GM20431 (cell line): ENCODE measurements around the gene ZNF177.

Source experiments
- in situ Hi-C: fragments of 300-500 bp; cut with MseI, MboI; formaldehyde crosslinking; loops from one replicate; pipeline ENCODE4 v1.15.0; 2020; ENCODE audit warnings: low sequenced_read_pairs; ENCODE audit not compliant: unreplicated experiment

Gene ZNF177

DNA sequence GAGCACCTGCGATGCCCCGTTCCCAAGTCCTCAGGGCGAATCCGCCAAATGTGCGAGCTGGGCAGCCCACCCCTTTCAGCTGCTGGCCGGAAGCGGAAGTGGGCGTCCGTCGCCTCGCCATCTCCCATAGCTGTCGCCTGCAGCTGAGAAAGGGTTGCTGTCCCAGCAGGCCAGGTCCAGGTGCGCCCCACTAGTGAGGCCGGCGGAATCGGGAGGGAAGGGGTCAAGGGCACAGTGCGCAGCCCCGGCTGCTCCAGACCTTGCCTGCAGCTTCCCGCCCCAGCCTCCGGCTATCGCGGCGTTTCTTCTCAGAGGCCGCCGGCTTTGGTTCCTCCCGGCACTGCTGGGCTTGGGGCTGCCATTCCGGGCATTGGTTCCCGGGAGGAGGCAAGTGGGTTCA is at the start of gene ZNF177:
Gene ZNF177 (plus strand): TSS at position 109 of the 400 bp plus-strand sequence. CDS start 15,299 bp downstream, outside the sequence.
- in situ Hi-C loops: no loop called here

DNA sequence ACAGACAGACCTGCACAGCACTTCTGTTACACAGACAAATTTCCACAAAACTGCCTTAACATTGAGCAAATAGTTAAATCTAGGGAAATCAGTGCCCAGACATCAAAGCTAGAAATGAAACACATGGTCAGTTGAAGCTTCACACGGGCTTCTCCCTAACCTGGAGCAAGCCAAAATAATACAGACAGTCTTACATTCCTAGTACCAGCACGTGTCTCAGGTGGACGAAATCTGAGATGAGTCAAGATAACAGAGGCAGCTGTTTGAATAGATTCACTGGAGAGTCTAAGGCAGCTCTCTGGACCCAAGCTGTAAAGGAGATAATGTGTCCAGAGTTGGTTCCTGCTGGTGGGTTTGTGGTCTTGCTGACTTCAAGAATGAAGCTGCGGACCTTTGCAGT is 49.1 kb upstream of the ZNF177 start:
- in situ Hi-C loops: loop anchor here (25.0 kb wide), 1 partner anchor 474 kb away; no protein-coding TSS in a partner anchor

DNA sequence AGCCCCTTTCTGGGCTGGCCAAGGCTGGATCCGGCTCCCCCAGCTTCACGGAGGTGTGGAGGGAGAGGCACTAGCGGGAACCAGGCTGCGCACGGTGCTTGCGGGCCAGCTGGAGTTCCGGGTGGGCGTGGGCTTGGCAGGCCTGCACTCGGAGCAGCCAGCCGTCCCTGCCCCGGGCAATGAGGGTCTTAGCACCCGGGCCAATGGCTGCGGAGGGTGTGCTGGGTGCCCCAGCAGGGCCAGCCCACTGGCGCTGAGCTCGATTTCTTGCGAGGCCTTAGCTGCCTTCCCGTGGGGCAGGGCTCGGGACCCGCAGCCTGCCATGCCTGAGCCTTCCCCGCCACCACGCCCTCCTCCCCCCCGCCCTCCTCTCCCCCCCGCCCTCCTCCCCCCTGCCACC is 41.5 kb upstream of the ZNF177 start:
- in situ Hi-C loops: loop anchor here (25.0 kb wide), 1 partner anchor 466 kb away; no protein-coding TSS in a partner anchor

DNA sequence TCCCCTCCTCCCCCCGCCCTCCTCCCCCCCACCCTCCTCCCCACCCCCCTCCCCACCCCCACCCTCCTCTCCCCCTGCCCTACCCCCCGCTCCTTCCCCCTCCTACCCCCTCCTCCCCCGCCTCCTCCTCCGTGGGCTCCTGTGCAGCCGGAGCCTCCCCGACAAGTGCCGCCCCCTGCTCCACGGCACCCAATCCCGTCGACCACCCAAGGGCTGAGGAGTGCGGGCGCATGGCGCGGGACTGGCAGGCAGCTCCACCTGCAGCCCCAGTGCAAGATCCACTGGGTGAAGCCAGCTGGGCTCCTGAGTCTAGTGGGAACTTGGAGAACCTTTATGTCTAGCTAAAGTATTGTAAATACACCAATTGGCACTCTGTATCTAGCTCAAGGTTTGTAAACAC is 41.1 kb upstream of the ZNF177 start:
- in situ Hi-C loops: loop anchor here (25.0 kb wide), 1 partner anchor 466 kb away; no protein-coding TSS in a partner anchor

DNA sequence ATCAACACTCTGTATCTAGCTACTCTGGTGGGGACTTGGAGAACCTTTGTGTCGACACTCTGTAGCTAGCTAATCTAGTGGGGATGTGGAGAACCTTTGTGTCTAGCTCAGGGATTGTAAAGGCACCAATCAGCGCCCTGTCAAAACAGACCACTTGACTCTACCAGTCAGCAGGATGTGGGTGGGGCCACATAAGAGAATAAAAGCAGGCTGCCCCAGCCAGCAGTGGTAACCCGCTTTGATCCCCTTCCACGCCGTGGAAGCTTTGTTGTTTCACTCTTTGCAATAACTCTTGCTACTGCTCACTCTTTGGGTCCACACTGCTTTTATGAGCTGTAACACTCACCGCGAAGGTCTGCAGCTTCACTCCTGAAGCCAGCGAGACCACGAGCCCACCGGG is 40.6 kb upstream of the ZNF177 start:
- in situ Hi-C loops: loop anchor here (25.0 kb wide), 1 partner anchor 465 kb away; no protein-coding TSS in a partner anchor

DNA sequence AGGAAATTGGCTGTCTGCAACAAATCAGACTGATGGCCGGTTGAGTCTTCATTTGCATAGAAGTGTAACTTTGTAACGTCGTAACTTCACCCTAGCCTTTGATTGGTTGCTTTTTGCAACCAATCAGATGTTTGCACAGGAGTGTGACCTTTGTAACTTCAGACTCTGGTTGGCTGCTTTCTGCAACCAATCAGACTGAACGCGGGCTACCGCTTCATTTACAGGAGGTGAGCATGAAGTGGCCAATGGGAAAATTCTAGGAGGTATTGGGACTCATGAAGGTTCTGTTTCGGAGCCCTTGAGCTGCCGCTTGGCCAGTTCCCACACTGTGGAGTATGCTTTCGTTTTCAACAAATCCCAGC is 39.3 kb upstream of the ZNF177 start:
- in situ Hi-C loops: loop anchor here (25.0 kb wide), 1 partner anchor 464 kb away; no protein-coding TSS in a partner anchor

DNA sequence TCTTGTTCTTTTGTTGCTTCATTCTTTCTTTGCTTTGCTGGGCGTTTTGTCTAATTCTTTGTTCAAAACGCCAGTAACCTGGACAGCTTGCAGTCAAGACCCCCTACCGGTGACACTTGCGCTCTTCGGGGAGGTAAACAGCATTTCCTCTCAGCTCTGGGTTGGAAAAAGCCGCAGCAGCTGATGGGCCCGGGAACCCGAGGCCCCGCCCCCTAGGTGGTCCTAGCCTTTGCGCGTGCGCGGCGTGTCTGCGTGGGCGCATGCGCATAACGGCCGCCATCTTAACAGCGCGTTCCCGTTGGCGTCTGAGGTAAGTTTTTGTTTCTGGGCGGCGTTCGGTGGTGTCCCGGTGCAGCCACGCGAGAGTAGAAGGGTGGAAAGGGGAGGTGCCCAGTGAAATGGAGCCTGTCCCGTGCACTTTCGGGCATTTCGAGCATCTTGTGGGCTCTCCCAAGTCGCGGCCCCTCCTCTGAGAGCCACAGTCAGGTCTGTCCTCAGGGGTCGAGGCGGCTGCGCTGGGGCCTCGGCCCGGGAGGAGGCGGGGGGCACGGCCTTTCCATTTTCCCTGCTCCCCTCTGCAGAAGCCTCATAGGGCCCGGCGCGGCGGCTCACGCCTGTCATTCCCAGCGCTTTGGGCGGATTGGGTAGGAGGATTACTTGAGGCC is 38.8 kb upstream of the ZNF177 start, which contains the start of gene ZNF559:
Gene ZNF559 (plus strand): TSS at position 261 of the 665 bp plus-strand sequence. CDS start 14,371 bp downstream, outside the sequence.
- in situ Hi-C loops: loop anchor here (25.0 kb wide), 1 partner anchor 463 kb away; no protein-coding TSS in a partner anchor

DNA sequence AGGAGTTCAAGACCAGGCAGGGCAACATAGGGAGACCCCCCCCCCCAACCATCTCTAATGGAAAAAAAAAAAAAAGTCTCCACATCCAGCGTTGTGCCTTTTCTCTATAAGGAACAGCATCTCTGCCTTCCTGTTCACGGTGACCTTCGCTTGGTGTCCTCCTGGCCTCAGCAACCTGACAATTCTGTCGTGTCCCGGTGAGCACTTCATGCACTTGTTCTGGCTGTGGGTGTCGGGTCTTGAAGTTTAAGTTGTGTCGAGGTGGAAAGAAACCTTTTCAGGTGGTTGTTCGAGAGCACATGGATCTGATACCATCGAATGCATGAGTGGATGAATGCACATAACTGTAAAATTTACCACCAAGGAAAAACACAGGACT is 38.2 kb upstream of the ZNF177 start:
- in situ Hi-C loops: loop anchor here (25.0 kb wide), 1 partner anchor 463 kb away; no protein-coding TSS in a partner anchor

DNA sequence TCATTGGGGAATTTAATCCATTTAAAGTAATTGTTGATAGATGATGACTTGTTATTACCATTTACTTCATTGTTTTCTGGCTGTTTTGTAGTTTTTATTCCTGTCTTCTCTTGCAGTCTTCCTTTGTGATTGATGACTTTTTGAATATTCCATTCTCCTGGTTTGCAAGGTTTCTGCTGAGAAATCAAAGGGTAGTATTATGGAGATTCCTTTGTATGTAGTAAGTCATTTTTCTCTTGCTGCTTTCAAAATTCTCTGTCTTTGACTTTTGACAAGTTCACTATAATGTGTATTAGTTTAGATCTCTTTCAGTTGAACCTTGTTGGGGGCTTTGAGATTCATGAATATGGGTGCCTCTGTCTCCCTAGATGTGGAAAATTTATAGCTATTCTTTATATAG is 32.8 kb upstream of the ZNF177 start:
- in situ Hi-C loops: no loop called here

DNA sequence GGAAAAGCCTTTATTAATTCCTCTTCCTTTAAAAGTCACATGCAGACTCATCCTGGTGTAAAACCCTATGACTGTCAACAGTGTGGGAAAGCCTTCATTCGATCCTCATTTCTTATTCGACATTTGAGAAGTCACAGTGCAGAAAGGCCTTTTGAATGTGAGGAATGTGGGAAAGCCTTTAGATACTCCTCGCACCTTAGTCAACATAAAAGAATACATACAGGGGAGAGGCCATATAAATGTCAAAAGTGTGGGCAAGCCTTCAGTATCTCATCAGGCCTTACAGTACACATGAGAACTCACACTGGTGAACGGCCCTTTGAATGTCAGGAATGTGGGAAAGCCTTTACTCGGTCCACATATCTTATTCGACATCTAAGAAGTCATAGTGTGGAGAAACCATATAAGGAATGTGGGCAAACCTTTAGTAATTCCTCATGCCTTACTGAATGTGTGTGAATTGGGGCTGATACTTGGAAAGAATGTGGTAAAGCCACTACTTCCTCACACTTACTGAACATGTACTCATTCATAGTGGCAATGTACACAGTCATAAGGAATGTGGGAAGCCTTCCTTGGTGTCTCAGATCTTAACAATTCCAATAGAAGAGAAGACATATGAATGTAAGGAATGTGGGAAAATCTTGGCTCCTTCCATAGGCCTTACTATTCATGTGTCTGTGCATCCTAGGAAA is 20.1 kb upstream of the ZNF177 start:
- in situ Hi-C loops: no loop called here

DNA sequence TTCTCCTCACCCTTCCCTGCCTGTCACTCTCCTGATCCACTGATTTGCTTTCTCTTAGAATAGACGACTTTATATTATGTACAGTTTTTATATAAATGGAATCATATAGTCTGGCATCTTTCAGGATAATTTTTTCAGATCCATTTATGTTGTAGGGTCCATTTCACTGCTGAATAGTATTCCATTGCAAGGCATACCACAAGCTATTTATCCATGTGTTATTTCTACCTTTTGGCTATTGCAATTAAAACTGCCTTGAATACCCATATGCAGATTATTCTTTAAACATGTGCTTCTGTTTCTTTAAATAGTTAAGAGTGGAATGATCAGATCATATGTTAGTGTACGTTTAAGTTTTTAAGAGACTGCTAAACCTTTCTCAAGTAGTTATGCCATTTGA is 17.8 kb upstream of the ZNF177 start:
- in situ Hi-C loops: no loop called here

DNA sequence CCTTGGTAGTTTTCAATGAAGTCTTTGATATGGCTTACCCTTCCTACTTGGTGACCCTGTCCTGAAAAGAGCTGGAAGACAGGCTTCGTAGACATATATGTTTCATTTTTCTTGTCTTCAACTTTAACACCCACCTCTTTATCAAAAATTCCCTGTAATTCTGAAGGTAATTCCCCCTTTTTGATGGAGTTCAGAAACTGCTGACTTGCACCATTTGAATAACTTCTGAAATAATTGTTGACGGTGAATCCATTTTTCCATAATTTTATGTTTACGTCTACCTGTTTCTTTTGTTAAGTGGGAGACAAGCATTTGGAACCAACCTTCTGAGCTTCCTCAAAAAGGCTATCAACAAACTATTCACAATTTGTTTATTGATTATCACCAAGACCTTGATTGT is 14.6 kb upstream of the ZNF177 start:
- in situ Hi-C loops: no loop called here

DNA sequence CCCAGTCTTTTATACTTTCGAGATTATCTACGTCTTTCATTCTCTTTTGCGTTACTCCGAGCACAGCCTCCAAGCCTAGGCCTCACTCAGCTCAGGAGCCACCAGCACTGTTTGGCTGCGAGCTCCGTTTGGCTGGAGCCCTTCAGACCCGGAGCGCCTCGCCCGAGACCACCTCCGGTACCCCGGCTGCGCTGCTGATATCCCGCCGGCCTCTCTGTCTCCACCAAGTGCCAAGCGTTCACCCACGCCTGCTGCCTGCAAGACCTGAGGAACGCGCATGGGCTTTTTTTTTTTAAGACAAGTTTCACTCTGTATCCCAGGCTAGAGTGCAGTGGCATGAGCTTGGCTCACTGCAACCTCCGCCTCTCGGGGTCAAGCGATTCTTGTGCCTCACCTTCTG is 14.1 kb upstream of the ZNF177 start:
- in situ Hi-C loops: no loop called here

DNA sequence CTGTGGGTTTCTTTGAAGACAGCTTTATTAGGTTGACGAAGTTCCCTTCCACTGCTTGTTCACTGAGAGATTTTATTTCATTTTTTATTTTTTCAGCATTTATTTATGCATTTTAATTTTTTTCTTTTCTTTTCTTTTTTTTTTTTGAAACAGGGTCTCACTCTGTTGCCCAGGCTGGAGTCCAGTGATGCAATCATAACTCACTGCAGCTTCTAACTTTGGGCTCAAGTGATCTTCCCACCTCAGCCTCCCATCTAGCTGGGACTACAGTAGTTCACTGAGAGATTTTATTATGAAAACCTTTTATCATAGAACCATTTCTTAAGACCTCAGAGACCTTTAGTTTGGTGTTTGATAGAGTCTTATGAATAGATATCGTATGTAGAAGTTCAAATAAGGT is 10.3 kb upstream of the ZNF177 start:
- in situ Hi-C loops: no loop called here

DNA sequence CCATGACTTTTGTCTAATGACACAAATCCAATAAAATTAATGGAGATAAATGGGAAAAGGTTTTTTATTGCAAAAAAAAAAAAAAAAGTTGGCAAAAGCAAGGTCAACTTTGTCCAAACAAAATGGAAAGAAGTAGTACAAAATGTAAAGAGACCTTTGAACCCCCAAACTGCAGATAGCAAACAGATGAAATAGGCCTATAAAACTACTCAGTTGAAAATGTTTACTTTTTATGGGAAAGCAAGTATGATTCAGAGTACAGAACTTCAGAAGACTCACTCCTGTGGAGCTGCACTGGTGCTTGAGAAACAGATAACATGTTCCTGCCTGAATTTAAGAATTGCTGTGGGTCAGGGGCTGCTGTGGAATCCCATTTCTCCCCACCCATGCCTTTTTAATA is 9.8 kb upstream of the ZNF177 start:
- in situ Hi-C loops: no loop called here

DNA sequence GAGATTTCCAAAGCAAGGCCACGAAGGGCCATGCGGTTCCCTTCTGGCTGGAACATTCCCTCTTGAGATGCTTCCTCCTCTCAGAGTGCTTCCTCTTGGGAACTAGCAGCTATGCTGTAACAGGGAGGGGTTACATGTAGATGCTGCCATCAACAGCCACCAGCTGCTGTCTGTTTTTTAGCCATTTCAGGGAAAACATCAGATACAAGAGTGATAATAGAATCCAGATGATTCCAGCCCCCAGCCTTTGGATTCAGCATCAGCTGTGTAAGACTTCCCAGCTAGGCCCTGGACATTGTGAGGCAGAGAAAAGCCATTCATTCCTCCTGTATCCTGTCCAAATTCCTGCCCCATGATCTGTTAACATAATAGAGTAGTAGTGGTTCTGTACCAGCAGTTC is 8.2 kb upstream of the ZNF177 start:
- in situ Hi-C loops: no loop called here

DNA sequence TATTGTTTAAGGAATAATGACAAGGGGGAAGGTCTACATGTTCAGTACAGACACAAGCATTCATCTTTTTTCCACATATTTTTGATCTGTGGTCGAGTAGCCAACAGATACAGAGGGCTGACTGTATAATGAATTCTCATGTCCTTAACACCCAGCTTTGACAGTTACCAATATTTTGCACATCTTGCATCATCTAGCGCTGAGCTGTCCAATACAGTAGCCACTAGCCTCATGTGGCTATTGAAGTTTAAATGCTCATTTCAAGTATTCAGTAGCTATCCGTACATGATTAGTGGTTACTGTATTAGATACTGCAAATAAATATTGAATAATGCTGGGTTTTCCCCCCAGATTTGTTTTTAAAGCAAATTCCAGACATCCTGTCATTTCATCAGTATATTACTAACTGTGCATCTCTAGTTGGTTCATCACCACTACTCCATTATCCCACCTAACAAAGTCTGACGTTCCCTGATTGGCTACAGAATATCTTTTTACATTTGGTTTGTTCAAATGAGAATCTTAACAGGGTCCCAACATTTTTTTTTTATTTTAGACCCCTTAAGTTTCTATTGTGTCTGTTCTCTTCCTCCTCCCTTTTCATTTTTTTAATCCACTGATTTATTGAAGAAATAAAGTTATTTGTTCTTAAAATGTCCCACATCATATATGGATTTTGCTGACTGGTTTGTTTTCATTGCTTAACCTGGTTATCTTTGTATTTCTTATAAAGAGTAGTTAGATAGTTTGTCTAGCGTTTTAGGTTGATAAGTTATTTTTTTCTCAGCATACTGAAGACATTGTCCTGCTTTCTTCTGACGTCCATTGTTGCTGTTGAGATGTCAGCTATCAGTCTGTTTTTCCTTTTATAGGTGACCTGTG is 8.2 kb downstream of the ZNF177 start:
- in situ Hi-C loops: no loop called here

DNA sequence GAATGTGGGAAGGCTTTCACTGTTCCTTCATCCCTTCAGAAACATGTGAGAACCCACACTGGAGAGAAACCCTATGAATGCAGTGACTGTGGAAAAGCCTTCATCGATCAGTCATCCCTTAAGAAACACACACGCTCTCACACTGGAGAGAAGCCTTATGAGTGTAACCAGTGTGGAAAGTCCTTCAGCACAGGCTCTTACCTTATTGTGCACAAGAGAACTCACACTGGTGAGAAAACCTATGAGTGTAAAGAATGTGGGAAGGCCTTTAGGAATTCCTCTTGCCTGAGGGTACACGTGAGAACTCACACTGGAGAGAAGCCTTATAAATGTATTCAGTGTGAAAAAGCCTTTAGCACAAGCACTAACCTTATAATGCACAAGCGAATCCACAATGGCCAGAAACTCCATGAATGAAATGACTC is 18.6 kb downstream of the ZNF177 start:
- in situ Hi-C loops: no loop called here

DNA sequence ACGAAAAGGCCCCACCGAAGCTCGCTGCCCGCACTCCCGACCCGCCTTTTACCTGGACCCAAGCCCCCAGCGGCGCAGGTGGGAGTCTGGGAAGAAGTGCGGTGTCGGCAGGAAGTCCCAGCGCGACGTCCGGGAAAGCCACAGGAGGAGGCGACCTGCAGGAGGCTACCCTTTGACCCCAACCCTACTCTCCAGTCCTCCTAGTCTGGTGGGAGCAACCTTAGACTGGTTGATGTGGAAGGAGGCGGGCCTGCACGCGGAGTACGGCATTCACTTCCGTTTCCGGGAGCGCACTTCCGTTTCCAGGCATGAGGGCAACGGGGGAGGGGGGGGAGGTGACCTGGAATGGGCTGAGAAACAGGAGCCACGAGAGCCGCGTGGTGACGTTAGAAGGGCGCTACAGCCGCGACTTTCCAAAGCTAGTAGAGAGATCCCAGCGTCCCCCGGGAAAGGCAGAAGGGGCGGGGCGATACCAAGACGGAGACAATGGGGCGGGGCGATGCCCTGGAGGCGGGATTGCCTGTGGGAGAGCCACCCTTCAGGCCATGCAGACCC is 44.1 kb downstream of the ZNF177 start:
- in situ Hi-C loops: no loop called here

DNA sequence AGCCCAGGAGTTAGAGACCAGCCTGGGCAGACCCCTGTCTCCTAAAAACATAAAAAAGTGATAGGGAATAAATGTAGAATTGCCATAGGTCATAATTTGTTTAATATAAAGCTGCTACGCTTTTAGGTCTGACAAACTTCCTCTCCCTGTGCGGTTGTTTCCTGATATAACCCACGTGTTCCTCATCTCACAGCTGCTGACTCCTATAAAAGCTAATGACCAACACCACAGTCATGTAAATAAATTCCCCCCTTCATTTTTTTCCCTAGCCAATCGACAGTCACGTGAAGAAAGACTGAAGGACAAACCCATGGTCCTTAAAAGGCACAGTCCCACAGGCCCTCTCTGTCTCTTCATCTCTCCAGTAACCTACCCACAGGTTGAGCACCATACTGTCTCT is 45.0 kb downstream of the ZNF177 start:
- in situ Hi-C loops: no loop called here
